Ovary (tissue), 3 donors: ENCODE results near the gene OPRL1.

ENCODE experiments used
- CTCF ChIP-seq, 3 donors: fragments of 450-650 bp in 2 of 3; fragments of 200-600 bp in 1 of 3; IDR thresholded peaks; one replicate each; pipeline versions ENCODE4 v1.5.1 to v1.8.0; 2016 to 2022; ENCODE audit warnings: antibody characterized with exemption in 3 of 3, mild to moderate bottlenecking in 1 of 3
- POLR2A ChIP-seq: fragments of 450-650 bp; IDR thresholded peaks from one replicate; pipeline ENCODE4 v1.6.1; 2017; ENCODE audit warnings: antibody characterized with exemption, mild to moderate bottlenecking, moderate library complexity
- donor health status: DM: no; HTN: no; CAD: no.

DNA sequence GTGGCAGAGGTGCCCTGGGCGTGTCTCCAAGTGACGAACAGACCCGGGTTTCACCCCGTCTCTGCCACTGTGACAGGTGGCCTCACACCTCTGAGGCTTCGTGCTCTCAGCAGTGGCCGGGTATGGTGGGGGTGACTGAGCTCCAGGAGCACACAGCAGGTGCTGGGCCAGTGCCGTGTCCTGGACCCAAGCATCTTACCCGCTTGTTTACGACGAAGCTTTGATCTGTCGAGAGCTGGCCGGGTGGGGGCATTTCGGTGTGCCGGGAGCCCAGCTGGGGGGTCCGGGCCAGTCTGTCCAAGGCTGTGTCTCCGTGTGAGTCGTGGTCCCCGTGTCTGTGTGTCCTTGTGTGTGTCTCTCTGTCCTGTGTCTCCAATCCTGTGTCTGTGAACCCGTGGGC, 11.5 kb downstream of the OPRL1 start:
- TF ChIP-seq CTCF (IDR thresholded peaks at IDR 0.05) (no peak), POLR2A (no peak)
